Epithelial cell of prostate (primary cell): ENCODE measurements around the gene PLIN5.
"Not testable (repeated sequence)": the region's sequence is repeated elsewhere in the genome, so short reads cannot be mapped to it uniquely, and the experiment has no call there.

ENCODE experiments used
- DNase-seq: peaks from one replicate; pipeline ENCODE4 v3.0.0-alpha.2; 2011; ENCODE audit warnings: low read depth, low spot score
- H3K27ac ChIP-seq: fragments of 450-650 bp; 2 replicates; pipeline ENCODE4 v1.5.1; 2017; ENCODE audit warnings: mild to moderate bottlenecking

Gene PLIN5

GRCh38 chr19:4568886-4569285 is 33.9 kb upstream of the PLIN5 start:
- H3K27ac ChIP-seq = no peak overlapping the region
- no peak for DNase-seq

- no peak for DNase-seq
- no peak overlapping the region for H3K27ac ChIP-seq
Observed at GRCh38 chr19:4567584-4568071, 32.6 kb upstream of the PLIN5 start.

GRCh38 chr19:4566402-4567051 is 31.5 kb upstream of the PLIN5 start:
- no peak overlapping the region for H3K27ac ChIP-seq
- no peak for DNase-seq

GRCh38 chr19:4563562-4563961 is 28.5 kb upstream of the PLIN5 start:
- DNase-seq, H3K27ac ChIP-seq: not testable (repeated sequence)

- H3K27ac ChIP-seq, DNase-seq: not testable (repeated sequence)
Observed at GRCh38 chr19:4562085-4562484, 27.1 kb upstream of the PLIN5 start.

- no peak for DNase-seq
- H3K27ac ChIP-seq = no peak within 1 kb of the TSS
Observed at GRCh38 chr19:4559569-4559968, 24.5 kb upstream of the PLIN5 start, which contains the start of gene SEMA6B. Gene SEMA6B (minus strand): TSS chr19:4559684. CDS start chr19:4558457, 1,227 bp downstream.

- DNase-seq = no peak
- H3K27ac ChIP-seq = no peak overlapping the region
Observed at GRCh38 chr19:4557971-4558941, 23.2 kb upstream of the PLIN5 start.

- no peak overlapping the region for H3K27ac ChIP-seq
- no peak for DNase-seq
Observed at GRCh38 chr19:4557144-4557970, 22.3 kb upstream of the PLIN5 start.

GRCh38 chr19:4556597-4557127 is 21.6 kb upstream of the PLIN5 start:
- DNase-seq = no peak
- H3K27ac ChIP-seq = no peak overlapping the region

GRCh38 chr19:4555657-4556561 is 20.9 kb upstream of the PLIN5 start:
- DNase-seq = no peak

GRCh38 chr19:4554717-4555116 is 19.7 kb upstream of the PLIN5 start:
- no peak for DNase-seq
- H3K27ac ChIP-seq = no peak overlapping the region

More at GRCh38 chr19:4555657-4556561, 20.9 kb upstream of the PLIN5 start:
- H3K27ac ChIP-seq = no peak overlapping the region

- no peak for DNase-seq
- H3K27ac ChIP-seq = no peak overlapping the region
Observed at GRCh38 chr19:4553775-4554174, 18.8 kb upstream of the PLIN5 start.

- no peak overlapping the region for H3K27ac ChIP-seq
- no peak for DNase-seq
Observed at GRCh38 chr19:4553092-4553695, 18.2 kb upstream of the PLIN5 start.

GRCh38 chr19:4552525-4552819 is 17.4 kb upstream of the PLIN5 start:
- no peak for DNase-seq

GRCh38 chr19:4550479-4551050 is 15.5 kb upstream of the PLIN5 start:
- no peak overlapping the region for H3K27ac ChIP-seq
- DNase-seq = no peak

More at GRCh38 chr19:4552525-4552819, 17.4 kb upstream of the PLIN5 start:
- no peak overlapping the region for H3K27ac ChIP-seq

- no peak overlapping the region for H3K27ac ChIP-seq
- no peak for DNase-seq
Observed at GRCh38 chr19:4550018-4550417, 15.0 kb upstream of the PLIN5 start.

GRCh38 chr19:4548238-4548584 is 13.2 kb upstream of the PLIN5 start:
- DNase-seq = no peak
- no peak overlapping the region for H3K27ac ChIP-seq
